GM23248 (cell line): ENCODE data around the gene UBAP2. TPM values are rescaled to one million over a fixed set of nuclear protein-coding genes. Genes with fewer than 3 reads are reported as not detected.

Source experiments
- DNase-seq: peaks from one replicate; pipeline ENCODE4 v3.0.0-alpha.2; 2015
- H2AFZ ChIP-seq: fragments of 200-600 bp; sonication (generic); 2 replicates; pipeline ENCODE4 v1.6.1; 2016; ENCODE audit warnings: antibody characterized with exemption
- H3F3A ChIP-seq: fragments of 200-600 bp; sonication (generic); 2 replicates; pipeline ENCODE4 v1.6.1; 2016; ENCODE audit warnings: mild to moderate bottlenecking, antibody characterized with exemption, mixed run types; ENCODE audit not compliant: insufficient read depth
- H3K27ac ChIP-seq: fragments of 200-600 bp; sonication (generic); 2 replicates; pipeline ENCODE4 v1.5.1; 2016; ENCODE audit warnings: mild to moderate bottlenecking
- H3K27me3 ChIP-seq: fragments of 200-600 bp; sonication (generic); replicated peaks from 2 replicates; pipeline ENCODE4 v1.6.1; 2016; ENCODE audit warnings: mild to moderate bottlenecking; ENCODE audit not compliant: insufficient read depth
- H3K36me3 ChIP-seq: fragments of 200-600 bp; sonication (generic); 2 replicates; pipeline ENCODE4 v1.6.1; 2016; ENCODE audit warnings: low read depth, mild to moderate bottlenecking
- H3K4me1 ChIP-seq: fragments of 200-600 bp; sonication (generic); 2 replicates; pipeline ENCODE4 v1.6.1; 2016; ENCODE audit warnings: mild to moderate bottlenecking; ENCODE audit not compliant: insufficient read depth
- H3K4me2 ChIP-seq: fragments of 200-600 bp; sonication (generic); one replicate; pipeline ENCODE4 v1.6.1; 2016; ENCODE audit warnings: mild to moderate bottlenecking; ENCODE audit not compliant: unreplicated experiment
- H3K4me3 ChIP-seq: fragments of 200-600 bp; sonication (generic); 2 replicates; pipeline ENCODE4 v1.5.1; 2016; ENCODE audit warnings: mild to moderate bottlenecking
- H3K79me2 ChIP-seq: fragments of 200-600 bp; sonication (generic); 2 replicates; pipeline ENCODE4 v1.6.1; 2016; ENCODE audit warnings: mild to moderate bottlenecking; ENCODE audit not compliant: insufficient read depth
- H3K9ac ChIP-seq: fragments of 200-600 bp; sonication (generic); 2 replicates; pipeline ENCODE4 v1.6.1; 2016; ENCODE audit warnings: mild to moderate bottlenecking
- H3K9me2 ChIP-seq: fragments of 200-600 bp; sonication (generic); 2 replicates; pipeline ENCODE4 v1.6.1; 2016; ENCODE audit warnings: mixed run types, mild to moderate bottlenecking, moderate library complexity; ENCODE audit not compliant: insufficient read depth
- H3K9me3 ChIP-seq: fragments of 200-600 bp; sonication (generic); one replicate; pipeline ENCODE4 v1.6.1; 2017; ENCODE audit warnings: low read depth
- H4K20me1 ChIP-seq: fragments of 200-600 bp; sonication (generic); 2 replicates; pipeline ENCODE4 v1.6.0; 2016; ENCODE audit not compliant: insufficient read depth
- EZH2 ChIP-seq: fragments of 200-600 bp; sonication (generic); IDR thresholded peaks from 2 replicates; pipeline ENCODE4 v1.6.1; 2018; ENCODE audit warnings: antibody characterized with exemption, mild to moderate bottlenecking; ENCODE audit not compliant: insufficient read depth, poor library complexity, severe bottlenecking
- EZH2phosphoT487 ChIP-seq: fragments of 200-600 bp; sonication (generic); IDR thresholded peaks from 2 replicates; pipeline ENCODE4 v1.6.1; 2018; ENCODE audit warnings: antibody characterized with exemption, moderate library complexity, mild to moderate bottlenecking, low read depth; ENCODE audit not compliant: insufficient read depth
- WGBS, 2 experiments: methylation state at CpG; one replicate each; pipeline ENCODE4 v1.1.6; 2015 to 2017; ENCODE audit warnings: low lambda C conversion rate in 2 of 2, low coverage in 1 of 2; ENCODE audit errors: missing lambda C conversion rate in 2 of 2; 5-methylcytosine and 5-hydroxymethylcytosine counted together
- in situ Hi-C: fragments of 300-500 bp; cut with MboI; formaldehyde crosslinking; loops from 2 replicates; pipeline ENCODE4 v1.15.0; 2020
- polyA plus RNA-seq: library from polyadenylated mRNA; unstranded; fragments of >200 nt; fragmentation: Nextera tagmentation; extraction: Ambion mirVana; gene quantifications from 2 replicates; pipeline ENCODE4 v1.2.1, GENCODE V29; 2016
- total RNA-seq: library from RNA; depleted of rRNA; stranded (reverse); fragments of >200 nt; shearing (Covaris generic); gene quantifications from 2 replicates; pipeline ENCODE4 v1.2.3, GENCODE V29; 2014

The UBAP2 gene
- total and polyA plus RNA-seq, 2 experiments from 2014 or later = 13.0 to 13.9 TPM

- Histone ChIP-seq H2AFZ (no peak overlapping the region), H3K27ac (no peak overlapping the region), H3K4me3 (no peak overlapping the region), H3K9ac (no peak overlapping the region), H4K20me1 (peaks cover 20% of the 10 kb centered on the region; the same call in 1 of the 2 replicates), H3K9me3 (no peaks in the 10 kb centered on the region), H3K9me2 (no peaks in the 10 kb centered on the region), H3K4me1 (no peaks in the 10 kb centered on the region), H3K4me2 (no peak overlapping the region), H3K79me2 (peaks cover 100% of the 10 kb centered on the region), H3K36me3 (no peaks in the 10 kb centered on the region; the same call in 1 of the 2 replicates), H3F3A (no peaks in the 10 kb centered on the region; the same call in 1 of the 2 replicates), H3K27me3 (no peaks in the 10 kb centered on the region)
- TF ChIP-seq EZH2phosphoT487 = no peak
- TF ChIP-seq EZH2 = no peak
- in situ Hi-C loops = no loop called here
- DNase-seq = no peak
Observed at GRCh38 chr9:33894316-33894715, 154.4 kb downstream of the UBAP2 start.

GRCh38 chr9:33893861-33894260, 154.8 kb downstream of the UBAP2 start:
- no peak for DNase-seq
- Histone ChIP-seq H3K9me2 (no peaks in the 10 kb centered on the region), H3K36me3 (no peaks in the 10 kb centered on the region; the same call in 1 of the 2 replicates), H3K4me2 (no peak overlapping the region), H3K79me2 (peaks cover 100% of the 10 kb centered on the region), H3K27me3 (no peaks in the 10 kb centered on the region), H3K9ac (no peak overlapping the region), H3K27ac (no peak overlapping the region), H3K9me3 (no peaks in the 10 kb centered on the region), H3K4me3 (no peak overlapping the region), H3K4me1 (no peaks in the 10 kb centered on the region), H3F3A (no peaks in the 10 kb centered on the region), H4K20me1 (peaks cover 17% of the 10 kb centered on the region; the same call in 1 of the 2 replicates), H2AFZ (no peak overlapping the region)
- TF ChIP-seq EZH2phosphoT487 (no peak), EZH2 (no peak)
- in situ Hi-C loops = no loop called here

- Histone ChIP-seq H3K27me3 (no peaks in the 10 kb centered on the region), H3K4me2 (no peak overlapping the region), H3K9ac (no peak overlapping the region), H2AFZ (no peak overlapping the region), H3K4me1 (peaks cover 28% of the 10 kb centered on the region), H3K36me3 (no peaks in the 10 kb centered on the region; the same call in 1 of the 2 replicates), H3K4me3 (no peak overlapping the region), H4K20me1 (peaks cover 39% of the 10 kb centered on the region), H3K9me3 (no peaks in the 10 kb centered on the region), H3K27ac (no peak overlapping the region), H3F3A (peaks cover 7% of the 10 kb centered on the region; the same call in 1 of the 2 replicates), H3K79me2 (peaks cover 100% of the 10 kb centered on the region), H3K9me2 (no peaks in the 10 kb centered on the region)
- TF ChIP-seq EZH2phosphoT487 (no peak), EZH2 (no peak)
- no peak for DNase-seq
- WGBS, 2 experiments = 25 to 44% methylated on average over 2 of the region's 2 CpGs
- in situ Hi-C loops = no loop called here
Observed at GRCh38 chr9:33885948-33886347, 162.7 kb downstream of the UBAP2 start.

GRCh38 chr9:33884856-33885701, 163.6 kb downstream of the UBAP2 start:
- no peaks in the 10 kb centered on the region for H3K9me2 ChIP-seq
- H4K20me1 ChIP-seq = peaks cover 46% of the 10 kb centered on the region
- no peak overlapping the region for H3K4me2 ChIP-seq
- DNase-seq = peak; percentile 28
- H3K79me2 ChIP-seq = peaks cover 100% of the 10 kb centered on the region
- H3K27ac ChIP-seq = no peak overlapping the region
- no peak for TF ChIP-seq EZH2
- no peak for TF ChIP-seq EZH2phosphoT487
- peaks cover 9% of the 10 kb centered on the region; the same call in 1 of the 2 replicates for H3F3A ChIP-seq
- H2AFZ ChIP-seq = no peak overlapping the region
- H3K4me1 ChIP-seq = peaks cover 28% of the 10 kb centered on the region
- WGBS, 2 experiments = 60 to 61% methylated on average over 5 of the region's 5 CpGs
- H3K9ac ChIP-seq = no peak overlapping the region
- H3K4me3 ChIP-seq = no peak overlapping the region
- H3K36me3 ChIP-seq = no peaks in the 10 kb centered on the region; the same call in 1 of the 2 replicates
- no peaks in the 10 kb centered on the region for H3K27me3 ChIP-seq
- no peaks in the 10 kb centered on the region for H3K9me3 ChIP-seq
- in situ Hi-C loops = no loop called here
